SK-N-SH (cell line): ENCODE results near the gene BAIAP3. TPM values are rescaled to one million over a fixed set of nuclear protein-coding genes. Genes with fewer than 3 reads are reported as not detected.

Source experiments
- CTCF ChIA-PET: fragments of 300-600, 350-600 bp; formaldehyde crosslinking; extraction: SDS; loops from one replicate; lab custom pipeline; 2021; lab: Yijun Ruan, JAX
- POLR2A ChIA-PET: fragments of 350-600 bp; sonication (Branson Sonifier 250); formaldehyde crosslinking; extraction: SDS; loops from one replicate; lab custom pipeline; 2020; ENCODE audit warnings: antibody characterized with exemption, inconsistent platforms; lab: Yijun Ruan, JAX
- DNase-seq: peaks from one replicate; pipeline ENCODE4 v3.0.0; 2012
- H2AFZ ChIP-seq: fragments of 200-600 bp; sonication (generic); 2 replicates; pipeline ENCODE4 v1.8.1; 2016; ENCODE audit warnings: antibody characterized with exemption, mild to moderate bottlenecking, low read depth
- H3F3A ChIP-seq: fragments of 200-600 bp; sonication (generic); replicated peaks from 2 replicates; pipeline ENCODE3; 2016; ENCODE audit warnings: antibody characterized with exemption, mild to moderate bottlenecking; ENCODE audit not compliant: insufficient read depth
- H3K27ac ChIP-seq, 2 experiments: fragments of 200-500 bp in 1 of 2; fragments of 200-600 bp in 1 of 2; sonication (Bioruptor generic) in 1 of 2; sonication (generic), shearing (Covaris generic) in 1 of 2; 2 replicates each; pipeline versions ENCODE4 v1.5.1 to v1.6.1; 2014 to 2016; ENCODE audit warnings: low read depth in 2 of 2, inconsistent platforms in 1 of 2, low read length in 1 of 2, mild to moderate bottlenecking in 1 of 2, mixed read lengths in 1 of 2
- H3K27me3 ChIP-seq: fragments of 200-600 bp; sonication (generic), shearing (Covaris generic); 2 replicates; pipeline ENCODE4 v1.6.1; 2016; ENCODE audit warnings: mixed run types; ENCODE audit not compliant: insufficient read depth
- H3K36me3 ChIP-seq, 2 experiments: fragments of 200-500 bp in 1 of 2; fragments of 200-600 bp in 1 of 2; sonication (Bioruptor generic) in 1 of 2; sonication (generic) in 1 of 2; replicated peaks in 1 of 2; 2 replicates each; pipeline versions ENCODE3 to v1.5.1; 2014 to 2016; ENCODE audit warnings: low read length in 1 of 2, mild to moderate bottlenecking in 1 of 2; ENCODE audit not compliant: insufficient read depth in 2 of 2, control insufficient read depth in 1 of 2
- H3K4me1 ChIP-seq, 2 experiments: fragments of 200-500 bp in 1 of 2; fragments of 200-600 bp in 1 of 2; sonication (Bioruptor generic) in 1 of 2; sonication (generic), shearing (Covaris generic) in 1 of 2; 2 replicates each; pipeline versions ENCODE4 v1.5.1 to v1.6.1; 2014 to 2016; ENCODE audit warnings: low read depth in 1 of 2, low read length in 1 of 2, mixed run types in 1 of 2; ENCODE audit not compliant: insufficient read depth in 2 of 2, control insufficient read depth in 1 of 2
- H3K4me2 ChIP-seq: fragments of 200-600 bp; sonication (generic), shearing (Covaris generic); 2 replicates; pipeline ENCODE4 v1.6.1; 2017; ENCODE audit warnings: mixed run types
- H3K4me3 ChIP-seq, 2 experiments: fragments of 200-500 bp in 1 of 2; fragments of 200-600 bp in 1 of 2; sonication (Bioruptor generic) in 1 of 2; sonication (generic), shearing (Covaris generic) in 1 of 2; 2 replicates each; pipeline versions ENCODE4 v1.5.1 to v1.8.1; 2014 to 2016; ENCODE audit warnings: low read depth in 2 of 2, inconsistent platforms in 1 of 2, low read length in 1 of 2, mild to moderate bottlenecking in 1 of 2, mixed read lengths in 1 of 2, moderate library complexity in 1 of 2
- H3K79me2 ChIP-seq: fragments of 200-600 bp; sonication (generic); 2 replicates; pipeline ENCODE4 v1.8.1; 2017; ENCODE audit warnings: mild to moderate bottlenecking; ENCODE audit not compliant: insufficient read depth
- H3K9ac ChIP-seq: fragments of 200-600 bp; sonication (generic); 2 replicates; pipeline ENCODE4 v1.6.1; 2017; ENCODE audit warnings: mixed run types
- H3K9me2 ChIP-seq: fragments of 200-600 bp; sonication (generic); 2 replicates; pipeline ENCODE4 v1.6.1; 2017; ENCODE audit warnings: mixed run types
- H3K9me3 ChIP-seq: fragments of 200-600 bp; sonication (generic); 2 replicates; pipeline ENCODE4 v1.6.1; 2017; ENCODE audit warnings: mixed run types, mild to moderate bottlenecking, moderate library complexity
- H4K20me1 ChIP-seq: fragments of 200-600 bp; sonication (generic); 2 replicates; pipeline ENCODE4 v1.6.1; 2017; ENCODE audit warnings: mild to moderate bottlenecking, mixed run types; ENCODE audit not compliant: insufficient read depth
- CHD2 ChIP-seq: fragments of 150-350 bp; IDR thresholded peaks from 2 replicates; pipeline ENCODE4 v1.6.1; 2018; ENCODE audit warnings: low read length; ENCODE audit not compliant: partially characterized antibody
- EZH2phosphoT487 ChIP-seq: fragments of 200-600 bp; sonication (generic); IDR thresholded peaks from 2 replicates; pipeline ENCODE4 v1.6.1; 2017; ENCODE audit warnings: low read depth, mixed run types, mild to moderate bottlenecking, antibody characterized with exemption, moderate library complexity, borderline replicate concordance
- FOXJ3 ChIP-seq: sonication (generic); formaldehyde crosslinking; IDR thresholded peaks from 2 replicates; pipeline ENCODE4 v1.5.1; 2020; ENCODE audit warnings: mild to moderate bottlenecking, missing genetic modification reagents
- GABPA ChIP-seq: IDR thresholded peaks from 2 replicates; pipeline ENCODE4 v1.4.0; 2012; ENCODE audit warnings: low read depth, mild to moderate bottlenecking
- JUND ChIP-seq: IDR thresholded peaks from 2 replicates; pipeline ENCODE4 v1.4.0; 2012
- MEF2A ChIP-seq: IDR thresholded peaks from 2 replicates; pipeline ENCODE4 v1.4.0; 2012; ENCODE audit warnings: low read depth, borderline replicate concordance
- MXI1 ChIP-seq: IDR thresholded peaks from 2 replicates; pipeline ENCODE4 v1.6.1; 2012; ENCODE audit warnings: mild to moderate bottlenecking, low read depth, low read length, improper control_type of control experiment
- NFIC ChIP-seq: IDR thresholded peaks from 2 replicates; pipeline ENCODE4 v1.4.0; 2012; ENCODE audit warnings: borderline replicate concordance
- POLR2AphosphoS5 ChIP-seq: IDR thresholded peaks from 2 replicates; pipeline ENCODE4 v1.6.1; 2012; ENCODE audit warnings: low read depth, low read length
- RAD21 ChIP-seq: IDR thresholded peaks from 2 replicates; pipeline ENCODE4 v1.6.1; 2012; ENCODE audit warnings: mild to moderate bottlenecking, low read length
- RFX5 ChIP-seq: IDR thresholded peaks from 2 replicates; pipeline ENCODE4 v1.6.1; 2012; ENCODE audit warnings: mild to moderate bottlenecking, improper control_type of control experiment, low read length
- RXRA ChIP-seq: IDR thresholded peaks from 2 replicates; pipeline ENCODE4 v1.4.0; 2012; ENCODE audit warnings: low read depth, mild to moderate bottlenecking, borderline replicate concordance
- SIN3A ChIP-seq: IDR thresholded peaks from 2 replicates; pipeline ENCODE4 v1.6.1; 2012; ENCODE audit warnings: low read depth, mild to moderate bottlenecking, low read length, moderate library complexity, borderline replicate concordance
- TCF12 ChIP-seq: IDR thresholded peaks from 2 replicates; pipeline ENCODE4 v1.4.0; 2012
- WGBS: methylation state at CpG from one replicate; pipeline ENCODE4 v1.1.6; 2017; ENCODE audit warnings: low lambda C conversion rate; 5-methylcytosine and 5-hydroxymethylcytosine counted together
- polyA plus RNA-seq, 3 experiments: library from polyadenylated mRNA; depleted of rRNA; stranded (reverse); fragments of >200 nt; gene quantifications; 2 replicates each; pipeline ENCODE4 v1.2.3, GENCODE V29; 2012
- TF ChIP-seq, protein P1 (sequence below): IDR thresholded peaks from 2 replicates; pipeline ENCODE4 v1.4.0; 2012; ENCODE audit warnings: low read depth, borderline replicate concordance
- TF ChIP-seq, protein P2 (sequence below): IDR thresholded peaks from 2 replicates; pipeline ENCODE4; 2012
- TF ChIP-seq, protein P3 (sequence below): IDR thresholded peaks from 2 replicates; pipeline ENCODE4 v1.4.0; 2012; ENCODE audit warnings: low read depth
- TF ChIP-seq, protein P4 (sequence below): IDR thresholded peaks from 2 replicates; pipeline ENCODE4 v1.4.0; 2012; ENCODE audit warnings: low read depth, borderline replicate concordance
- TF ChIP-seq, protein P5 (sequence below): fragments of 150-350 bp; IDR thresholded peaks from 2 replicates; pipeline ENCODE4 v1.6.1; 2016; ENCODE audit warnings: mild to moderate bottlenecking, low read depth, low read length

BAIAP3 gene
- polyA plus RNA-seq, 1 of the 3 experiments (the other 2 are of a cell fraction) = 1.1 TPM

DNA sequence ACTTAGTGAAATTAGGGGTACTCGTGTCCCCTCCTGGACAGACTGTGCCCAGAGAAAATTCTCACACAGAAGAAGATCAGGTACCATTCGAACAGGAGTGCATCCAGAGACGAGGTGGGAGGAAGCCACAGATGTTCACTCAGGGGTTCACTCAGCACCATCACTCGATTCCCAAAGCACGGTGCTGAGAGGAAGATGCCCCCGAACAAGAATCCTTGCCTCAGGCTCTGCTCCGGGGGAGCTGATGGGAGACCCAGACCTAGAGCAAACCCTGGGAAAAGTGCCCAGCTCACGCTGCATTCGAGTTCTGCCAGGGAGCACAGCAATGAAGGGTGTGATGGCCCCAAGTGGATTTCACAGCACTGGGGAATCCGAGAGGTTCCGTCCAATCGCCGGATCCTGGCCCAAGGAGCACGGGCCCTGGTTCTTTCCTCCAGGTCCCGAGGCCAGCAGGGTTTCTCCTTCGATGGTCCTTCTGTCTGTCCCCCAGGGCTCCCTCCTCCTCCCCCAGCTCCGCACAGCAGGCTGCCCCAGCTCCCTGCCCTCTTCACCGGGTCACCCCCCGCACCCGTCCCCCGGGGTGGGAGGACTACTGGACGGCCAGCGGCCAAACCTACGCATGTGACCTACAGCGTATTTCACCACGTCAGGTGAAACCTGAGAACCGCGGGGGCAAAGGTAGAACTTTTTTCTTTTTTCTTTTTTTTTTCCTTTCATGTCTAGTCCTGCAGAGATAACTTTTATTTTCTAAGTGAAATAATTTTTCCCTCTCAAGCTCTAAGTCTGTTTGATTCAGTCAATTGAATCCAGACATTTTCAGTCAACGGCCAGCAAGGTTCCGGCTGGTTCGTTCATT, 34.2 kb upstream of the BAIAP3 start:
- CTCF ChIA-PET = interaction anchor here (0.8 to 4.1 kb wide), 9 partner anchors 10 to 40 kb away, joined by 3 to 60 read pairs (median 5); partner anchors contain the start of gene UBE2I
- POLR2A ChIA-PET = no interaction called here
- Histone ChIP-seq H3F3A (peaks cover 3% of the 10 kb centered on the region), H3K4me1 (0 out of 4 replicates have a peak, but pooled peaks cover 0 to 3% of the 10 kb centered on the region in 2 experiments), H3K9me2 (no peaks in the 10 kb centered on the region), H3K36me3 (no peaks in the 10 kb centered on the region), H3K27ac (no peak overlapping the region), H3K4me3 (no peak overlapping the region), H3K9ac (no peak overlapping the region), H3K4me2 (no peak overlapping the region), H3K79me2 (no peaks in the 10 kb centered on the region), H3K9me3 (no peaks in the 10 kb centered on the region), H2AFZ (no peak overlapping the region), H4K20me1 (no peaks in the 10 kb centered on the region), H3K27me3 (peaks cover 17% of the 10 kb centered on the region; the same call in 1 of the 2 replicates)
- DNase-seq = no peak
- WGBS = 34% methylated on average over 25 of the region's 31 CpGs
- TF ChIP-seq, protein P1, sequence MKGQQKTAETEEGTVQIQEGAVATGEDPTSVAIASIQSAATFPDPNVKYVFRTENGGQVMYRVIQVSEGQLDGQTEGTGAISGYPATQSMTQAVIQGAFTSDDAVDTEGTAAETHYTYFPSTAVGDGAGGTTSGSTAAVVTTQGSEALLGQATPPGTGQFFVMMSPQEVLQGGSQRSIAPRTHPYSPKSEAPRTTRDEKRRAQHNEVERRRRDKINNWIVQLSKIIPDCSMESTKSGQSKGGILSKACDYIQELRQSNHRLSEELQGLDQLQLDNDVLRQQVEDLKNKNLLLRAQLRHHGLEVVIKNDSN = no peak
- TF ChIP-seq MEF2A (no peak), RAD21 (no peak), SIN3A (no peak), NFIC (no peak), EZH2phosphoT487 (no peak), JUND (no peak), RXRA (no peak), MXI1 (no peak), RFX5 (no peak), POLR2AphosphoS5 (no peak), FOXJ3 (no peak), TCF12 (no peak), CHD2 (no peak), GABPA (no peak)
- TF ChIP-seq, protein P2, sequence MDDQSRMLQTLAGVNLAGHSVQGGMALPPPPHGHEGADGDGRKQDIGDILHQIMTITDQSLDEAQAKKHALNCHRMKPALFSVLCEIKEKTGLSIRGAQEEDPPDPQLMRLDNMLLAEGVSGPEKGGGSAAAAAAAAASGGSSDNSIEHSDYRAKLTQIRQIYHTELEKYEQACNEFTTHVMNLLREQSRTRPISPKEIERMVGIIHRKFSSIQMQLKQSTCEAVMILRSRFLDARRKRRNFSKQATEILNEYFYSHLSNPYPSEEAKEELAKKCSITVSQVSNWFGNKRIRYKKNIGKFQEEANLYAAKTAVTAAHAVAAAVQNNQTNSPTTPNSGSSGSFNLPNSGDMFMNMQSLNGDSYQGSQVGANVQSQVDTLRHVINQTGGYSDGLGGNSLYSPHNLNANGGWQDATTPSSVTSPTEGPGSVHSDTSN = no peak
- TF ChIP-seq, protein P3, sequence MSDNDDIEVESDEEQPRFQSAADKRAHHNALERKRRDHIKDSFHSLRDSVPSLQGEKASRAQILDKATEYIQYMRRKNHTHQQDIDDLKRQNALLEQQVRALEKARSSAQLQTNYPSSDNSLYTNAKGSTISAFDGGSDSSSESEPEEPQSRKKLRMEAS = no peak
- TF ChIP-seq, protein P4, sequence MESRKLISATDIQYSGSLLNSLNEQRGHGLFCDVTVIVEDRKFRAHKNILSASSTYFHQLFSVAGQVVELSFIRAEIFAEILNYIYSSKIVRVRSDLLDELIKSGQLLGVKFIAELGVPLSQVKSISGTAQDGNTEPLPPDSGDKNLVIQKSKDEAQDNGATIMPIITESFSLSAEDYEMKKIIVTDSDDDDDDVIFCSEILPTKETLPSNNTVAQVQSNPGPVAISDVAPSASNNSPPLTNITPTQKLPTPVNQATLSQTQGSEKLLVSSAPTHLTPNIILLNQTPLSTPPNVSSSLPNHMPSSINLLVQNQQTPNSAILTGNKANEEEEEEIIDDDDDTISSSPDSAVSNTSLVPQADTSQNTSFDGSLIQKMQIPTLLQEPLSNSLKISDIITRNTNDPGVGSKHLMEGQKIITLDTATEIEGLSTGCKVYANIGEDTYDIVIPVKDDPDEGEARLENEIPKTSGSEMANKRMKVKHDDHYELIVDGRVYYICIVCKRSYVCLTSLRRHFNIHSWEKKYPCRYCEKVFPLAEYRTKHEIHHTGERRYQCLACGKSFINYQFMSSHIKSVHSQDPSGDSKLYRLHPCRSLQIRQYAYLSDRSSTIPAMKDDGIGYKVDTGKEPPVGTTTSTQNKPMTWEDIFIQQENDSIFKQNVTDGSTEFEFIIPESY = no peak
- TF ChIP-seq, protein P5, sequence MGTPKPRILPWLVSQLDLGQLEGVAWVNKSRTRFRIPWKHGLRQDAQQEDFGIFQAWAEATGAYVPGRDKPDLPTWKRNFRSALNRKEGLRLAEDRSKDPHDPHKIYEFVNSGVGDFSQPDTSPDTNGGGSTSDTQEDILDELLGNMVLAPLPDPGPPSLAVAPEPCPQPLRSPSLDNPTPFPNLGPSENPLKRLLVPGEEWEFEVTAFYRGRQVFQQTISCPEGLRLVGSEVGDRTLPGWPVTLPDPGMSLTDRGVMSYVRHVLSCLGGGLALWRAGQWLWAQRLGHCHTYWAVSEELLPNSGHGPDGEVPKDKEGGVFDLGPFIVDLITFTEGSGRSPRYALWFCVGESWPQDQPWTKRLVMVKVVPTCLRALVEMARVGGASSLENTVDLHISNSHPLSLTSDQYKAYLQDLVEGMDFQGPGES = no peak
